Tibial artery (tissue), 4 donors: Measurements from ENCODE around the gene DLX5.

ENCODE experiments used
- DNase-seq, 2 donors: peaks; one replicate each; pipeline ENCODE4 v3.0.0-alpha.2; 2019
- H3K27ac ChIP-seq, 2 donors: fragments of 200-600 bp; sonication (generic) in 1 of 2; 1 replicate in 1 of 2; 2 replicates in 1 of 2; pipeline ENCODE4 v1.5.1; 2018 to 2019; ENCODE audit warnings: mild to moderate bottlenecking in 1 of 2
- H3K27me3 ChIP-seq, 2 donors: fragments of 200-600 bp; sonication (generic) in 1 of 2; one replicate each; pipeline versions ENCODE4 v1.5.1 to v1.6.0; 2016 to 2019
- H3K36me3 ChIP-seq, 3 donors: fragments of 200-600 bp; sonication (generic) in 2 of 3; one replicate each; pipeline ENCODE4 v1.5.1; 2016 to 2019; ENCODE audit warnings: mild to moderate bottlenecking in 2 of 3
- H3K4me1 ChIP-seq, 4 donors: fragments of 200-600 bp; sonication (generic) in 2 of 4; 1 replicate in 3 of 4; 2 replicates in 1 of 4; pipeline ENCODE4 v1.5.1; 2016 to 2019
- H3K4me3 ChIP-seq, 2 donors: fragments of 200-600 bp; sonication (generic) in 1 of 2; 1 replicate in 1 of 2; 2 replicates in 1 of 2; pipeline ENCODE4 v1.5.1; 2018 to 2019; ENCODE audit warnings: mild to moderate bottlenecking in 2 of 2
- H3K9me3 ChIP-seq, 3 donors: fragments of 200-600 bp; sonication (generic) in 1 of 3; one replicate each; pipeline ENCODE4 v1.5.1; 2016 to 2019
- intact Hi-C: fragments of 100-400 bp; cut with DNase I; formaldehyde crosslinking; loops from one replicate; pipeline ENCODE4 v1.15.0; 2023; ENCODE audit warnings: low total_unique reads
- TF ChIP-seq, protein P1 (sequence below), 2 experiments: fragments of 200-600 bp in 1 of 2; fragments of 450-650 bp in 1 of 2; IDR thresholded peaks; one replicate each; pipeline ENCODE4 v1.5.1; 2017 to 2019; ENCODE audit warnings: antibody characterized with exemption in 2 of 2, mild to moderate bottlenecking in 1 of 2, moderate library complexity in 1 of 2

DLX5 gene

DNA sequence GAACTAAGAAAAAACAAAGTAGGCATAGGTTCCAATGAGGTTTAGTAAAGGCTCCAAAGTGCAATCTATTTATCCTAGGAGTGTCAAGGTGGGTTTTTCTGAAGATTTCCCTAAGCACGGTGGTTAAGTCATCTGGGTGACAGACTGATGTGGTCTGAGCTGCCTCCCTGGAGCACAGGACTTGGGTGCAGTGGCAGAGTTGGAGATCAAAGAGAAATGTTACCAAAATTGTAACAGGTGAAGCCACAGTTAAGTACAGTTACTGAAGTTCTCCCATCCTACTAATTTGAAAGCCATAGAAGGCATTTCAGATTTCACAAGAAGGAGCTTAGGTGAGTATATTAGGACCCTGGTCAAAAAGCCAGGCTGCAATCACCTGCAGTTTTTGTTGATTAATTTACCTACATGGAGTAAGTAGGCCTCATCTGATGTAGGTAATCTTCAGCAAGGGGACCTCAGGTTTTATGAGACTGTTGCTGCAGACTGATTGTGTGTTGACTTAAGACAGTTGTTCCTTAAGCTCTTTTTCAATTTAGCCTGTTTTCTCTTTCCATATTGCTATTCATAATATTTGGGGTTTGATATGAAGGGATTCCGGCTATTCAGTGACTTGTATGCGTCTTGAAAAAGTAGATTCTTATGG, 16.2 kb downstream of the DLX5 start:
- Histone ChIP-seq H3K4me3 (no peak overlapping the region), H3K9me3 (no peaks in the 10 kb centered on the region), H3K27ac (no peak overlapping the region), H3K36me3 (no peaks in the 10 kb centered on the region), H3K4me1 (peaks cover 0 to 30% (median 16%) of the 10 kb centered on the region in 4 donors), H3K27me3 (peaks cover 9 to 97% of the 10 kb centered on the region in 2 donors)
- intact Hi-C loops = no loop called here
- TF ChIP-seq, protein P1, sequence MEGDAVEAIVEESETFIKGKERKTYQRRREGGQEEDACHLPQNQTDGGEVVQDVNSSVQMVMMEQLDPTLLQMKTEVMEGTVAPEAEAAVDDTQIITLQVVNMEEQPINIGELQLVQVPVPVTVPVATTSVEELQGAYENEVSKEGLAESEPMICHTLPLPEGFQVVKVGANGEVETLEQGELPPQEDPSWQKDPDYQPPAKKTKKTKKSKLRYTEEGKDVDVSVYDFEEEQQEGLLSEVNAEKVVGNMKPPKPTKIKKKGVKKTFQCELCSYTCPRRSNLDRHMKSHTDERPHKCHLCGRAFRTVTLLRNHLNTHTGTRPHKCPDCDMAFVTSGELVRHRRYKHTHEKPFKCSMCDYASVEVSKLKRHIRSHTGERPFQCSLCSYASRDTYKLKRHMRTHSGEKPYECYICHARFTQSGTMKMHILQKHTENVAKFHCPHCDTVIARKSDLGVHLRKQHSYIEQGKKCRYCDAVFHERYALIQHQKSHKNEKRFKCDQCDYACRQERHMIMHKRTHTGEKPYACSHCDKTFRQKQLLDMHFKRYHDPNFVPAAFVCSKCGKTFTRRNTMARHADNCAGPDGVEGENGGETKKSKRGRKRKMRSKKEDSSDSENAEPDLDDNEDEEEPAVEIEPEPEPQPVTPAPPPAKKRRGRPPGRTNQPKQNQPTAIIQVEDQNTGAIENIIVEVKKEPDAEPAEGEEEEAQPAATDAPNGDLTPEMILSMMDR (IDR thresholded peaks at IDR 0.05) = no peak
- no peak for DNase-seq

DNA sequence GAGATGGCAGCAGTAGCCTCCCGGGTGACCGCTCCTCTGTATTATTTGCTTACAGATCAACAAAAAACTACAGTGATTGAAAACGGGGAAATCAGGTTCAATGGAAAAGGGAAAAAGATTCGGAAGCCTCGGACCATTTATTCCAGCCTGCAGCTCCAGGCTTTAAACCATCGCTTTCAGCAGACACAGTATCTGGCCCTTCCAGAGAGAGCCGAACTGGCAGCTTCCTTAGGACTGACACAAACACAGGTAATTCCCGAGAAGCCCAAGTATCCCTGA, 17.1 kb downstream of the DLX5 start:
- H3K9me3 ChIP-seq = no peaks in the 10 kb centered on the region
- DNase-seq = no peak
- peaks cover 0 to 30% (median 16%) of the 10 kb centered on the region in 4 donors for H3K4me1 ChIP-seq
- H3K27ac ChIP-seq = no peak overlapping the region
- no peak overlapping the region for H3K4me3 ChIP-seq
- TF ChIP-seq, protein P1 (IDR thresholded peaks at IDR 0.05) = no peak
- no peaks in the 10 kb centered on the region for H3K36me3 ChIP-seq
- H3K27me3 ChIP-seq = peaks cover 8 to 97% of the 10 kb centered on the region in 2 donors
- intact Hi-C loops = no loop called here

DNA sequence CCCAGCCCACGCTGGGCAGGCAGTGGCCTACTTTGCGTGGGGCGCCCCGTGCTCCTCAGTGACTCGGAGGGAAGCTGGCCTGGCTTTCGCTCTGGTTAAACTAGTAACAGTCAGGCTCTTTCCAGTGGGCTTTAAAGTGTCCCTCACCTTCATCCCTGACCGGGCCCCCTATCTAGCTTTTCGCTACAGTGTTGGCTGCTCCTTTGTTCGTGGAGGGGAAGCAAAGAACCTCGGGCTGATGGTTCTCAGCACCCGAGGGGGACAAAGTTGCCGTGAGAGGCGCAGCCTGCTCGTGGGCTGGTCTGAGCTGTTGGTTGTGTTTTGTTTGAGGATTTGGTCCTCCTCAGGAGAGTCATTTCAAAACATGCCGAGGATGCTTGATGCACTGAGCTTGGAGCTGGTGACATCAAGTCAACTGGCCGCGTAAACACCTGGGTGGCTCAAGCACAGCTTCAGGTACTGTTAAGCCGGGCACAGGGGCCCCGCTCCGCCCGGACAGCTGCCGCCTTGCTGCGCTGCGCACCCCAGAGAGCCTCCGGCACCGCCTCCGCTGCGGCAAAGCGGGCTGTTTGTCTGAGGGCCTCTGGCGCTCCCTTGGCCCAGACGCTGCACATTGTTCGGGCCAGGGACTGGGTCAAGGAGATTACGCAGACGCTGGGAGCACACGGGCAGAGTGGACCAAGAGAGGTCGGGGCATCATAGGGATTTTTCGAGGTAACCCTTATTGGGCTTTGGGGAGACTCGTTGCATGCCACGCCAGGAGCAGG, 17.6 kb downstream of the DLX5 start:
- intact Hi-C loops = no loop called here
- TF ChIP-seq, protein P1 (IDR thresholded peaks at IDR 0.05) = no peak
- no peak for DNase-seq
- Histone ChIP-seq H3K9me3 (no peaks in the 10 kb centered on the region), H3K27ac (no peak overlapping the region), H3K4me1 (peaks cover 0 to 30% (median 16%) of the 10 kb centered on the region in 4 donors), H3K27me3 (peaks cover 8 to 97% of the 10 kb centered on the region in 2 donors), H3K4me3 (peak overlapping the region; percentile 41 to 49), H3K36me3 (no peaks in the 10 kb centered on the region)

- H3K27me3 ChIP-seq = peaks cover 8 to 97% of the 10 kb centered on the region in 2 donors
- H3K4me1 ChIP-seq = peaks cover 0 to 30% (median 16%) of the 10 kb centered on the region in 4 donors
- H3K27ac ChIP-seq = no peak overlapping the region
- TF ChIP-seq, protein P1 (IDR thresholded peaks at IDR 0.05) = no peak
- no peaks in the 10 kb centered on the region for H3K36me3 ChIP-seq
- intact Hi-C loops = no loop called here
- H3K9me3 ChIP-seq = no peaks in the 10 kb centered on the region
- no peak for DNase-seq
- peak overlapping the region; percentile 41 to 49 for H3K4me3 ChIP-seq
These were observed 18.4 kb downstream of the DLX5 start for GRCh38 chr7:97006055-97006815.

- H3K4me3 ChIP-seq = peak within 1 kb of the TSS; percentile 41 to 49
- peaks cover 0 to 30% (median 16%) of the 10 kb centered on the region in 4 donors for H3K4me1 ChIP-seq
- no peak for DNase-seq
- no peaks in the 10 kb centered on the region for H3K9me3 ChIP-seq
- no peak within 1 kb of the TSS for H3K27ac ChIP-seq
- no peaks in the 10 kb centered on the region for H3K36me3 ChIP-seq
- H3K27me3 ChIP-seq = peaks cover 8 to 97% of the 10 kb centered on the region in 2 donors
- intact Hi-C loops = no loop called here
- TF ChIP-seq, protein P1 (IDR thresholded peaks at IDR 0.05) = no peak
These were observed 19.2 kb downstream of the DLX5 start, which contains the start of gene DLX6 for GRCh38 chr7:97005183-97006054. TSS of gene DLX6 (plus strand) at chr7:97005553. CDS start at chr7:97005978, 425 bp downstream.
